Smooth muscle cell (in vitro differentiated cells): ENCODE results near the gene USH2A. TPM values are rescaled to one million over a fixed set of nuclear protein-coding genes. Genes with fewer than 3 reads are reported as not detected.

Experiments used
- DNase-seq: peaks from one replicate; lab custom pipeline; 2025; ENCODE audit not compliant: unreplicated experiment; lab: John Stamatoyannopoulos, UW
- H2AFZ ChIP-seq: fragments of 200-600 bp; sonication (generic); 2 replicates; pipeline ENCODE4 v1.6.0; 2016; ENCODE audit warnings: antibody characterized with exemption, low read depth, mild to moderate bottlenecking
- H3F3A ChIP-seq: fragments of 200-600 bp; sonication (generic); 2 replicates; pipeline ENCODE4 v1.6.0; 2017; ENCODE audit warnings: antibody characterized with exemption, low read depth
- H3K27ac ChIP-seq: fragments of 200-600 bp; sonication (generic); 2 replicates; pipeline ENCODE4 v1.5.1; 2016; ENCODE audit warnings: low read depth, mild to moderate bottlenecking
- H3K27me3 ChIP-seq: fragments of 200-600 bp; sonication (generic); 2 replicates; pipeline ENCODE4 v1.6.1; 2016; ENCODE audit warnings: low read depth, mild to moderate bottlenecking
- H3K36me3 ChIP-seq: fragments of 200-600 bp; sonication (generic); 2 replicates; pipeline ENCODE4 v1.5.1; 2016; ENCODE audit warnings: low read depth
- H3K4me1 ChIP-seq: fragments of 200-600 bp; sonication (generic); 2 replicates; pipeline ENCODE4 v1.5.1; 2016; ENCODE audit warnings: low read depth
- H3K4me2 ChIP-seq: fragments of 200-600 bp; sonication (generic); 2 replicates; pipeline ENCODE4 v1.6.0; 2016; ENCODE audit warnings: mild to moderate bottlenecking
- H3K4me3 ChIP-seq: fragments of 200-600 bp; sonication (generic); 2 replicates; pipeline ENCODE4 v1.5.1; 2016; ENCODE audit warnings: mild to moderate bottlenecking
- H3K79me2 ChIP-seq: fragments of 200-600 bp; sonication (generic); 2 replicates; pipeline ENCODE4 v1.6.0; 2016; ENCODE audit warnings: low read depth, mild to moderate bottlenecking
- H3K9ac ChIP-seq: fragments of 200-600 bp; sonication (generic); 2 replicates; pipeline ENCODE4 v1.6.0; 2016; ENCODE audit warnings: low read depth
- H3K9me3 ChIP-seq: fragments of 200-600 bp; sonication (generic); replicated peaks from 2 replicates; pipeline ENCODE4 v1.5.1; 2016; ENCODE audit warnings: low read depth
- H4K20me1 ChIP-seq: fragments of 200-600 bp; sonication (generic); 2 replicates; pipeline ENCODE4 v1.6.0; 2016; ENCODE audit warnings: low read depth
- CTCF ChIP-seq: fragments of 200-600 bp; sonication (generic); IDR thresholded peaks from 2 replicates; pipeline ENCODE4 v1.5.1; 2017; ENCODE audit warnings: borderline replicate concordance, mild to moderate bottlenecking, antibody characterized with exemption; ENCODE audit not compliant: insufficient read depth, poor library complexity, severe bottlenecking
- WGBS: methylation state at CpG from one replicate; pipeline ENCODE4 v1.1.7; 2016; ENCODE audit warnings: low lambda C conversion rate; 5-methylcytosine and 5-hydroxymethylcytosine counted together
- polyA plus RNA-seq: library from polyadenylated mRNA; unstranded; fragments of >200 nt; fragmentation: Nextera tagmentation; extraction: Ambion mirVana; gene quantifications from 2 replicates; pipeline ENCODE4 v1.2.1, GENCODE V29; 2016
- total RNA-seq: library from RNA; depleted of rRNA; stranded (reverse); fragments of >200 nt; gene quantifications from 2 replicates; pipeline ENCODE4 v1.2.3, GENCODE V29; 2014

The USH2A gene
- total and polyA plus RNA-seq, 2 experiments from 2014 or later: under 0.01 TPM; not detected in 1

- Histone ChIP-seq H3K79me2 (no peaks in the 10 kb centered on the region), H3K4me3 (no peak overlapping the region), H3K4me2 (no peak overlapping the region), H3F3A (no peaks in the 10 kb centered on the region), H3K27ac (no peak overlapping the region), H3K36me3 (peaks cover 7% of the 10 kb centered on the region), H3K4me1 (peaks cover 14% of the 10 kb centered on the region), H3K9me3 (no peaks in the 10 kb centered on the region), H3K9ac (no peak overlapping the region), H3K27me3 (no peaks in the 10 kb centered on the region), H4K20me1 (no peaks in the 10 kb centered on the region), H2AFZ (no peak overlapping the region)
- whole genome bisulfite sequencing: 78% methylated on average over 3 of the region's 3 CpGs
- no peak for DNase-seq
- TF ChIP-seq CTCF: no peak
Observed at GRCh38 chr1:215606036-215606435, 817.2 kb downstream of the USH2A start.

DNA sequence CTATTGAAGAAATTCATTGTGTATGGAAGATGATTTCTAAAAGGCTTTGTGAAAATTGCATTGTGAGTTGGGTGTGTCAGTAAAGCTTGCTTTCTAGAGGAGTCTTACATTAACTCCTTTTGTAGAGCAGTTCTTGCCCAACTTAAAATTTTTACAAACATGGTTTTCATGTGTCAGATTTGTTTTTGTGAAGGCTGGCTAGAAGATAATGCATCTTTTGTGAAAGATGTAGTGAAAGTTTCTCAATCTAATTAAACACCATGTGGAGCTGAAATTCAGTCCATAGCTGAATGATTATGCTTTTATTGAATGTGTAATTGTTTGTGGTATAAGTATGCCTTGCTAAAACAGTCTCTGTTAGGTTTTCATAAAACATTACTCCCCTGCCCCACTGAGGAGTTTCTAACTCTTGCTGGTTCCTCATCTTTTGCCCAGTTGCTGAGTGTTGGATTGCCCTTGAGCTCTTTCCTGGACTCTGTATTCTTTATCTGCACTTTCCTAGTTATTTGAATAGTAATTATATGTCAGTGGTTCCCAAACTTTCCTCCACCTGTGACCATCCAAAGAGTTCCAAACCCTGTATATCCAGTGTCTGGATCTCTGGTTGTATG, 818.1 kb downstream of the USH2A start:
- Histone ChIP-seq H3K4me1 (peaks cover 19% of the 10 kb centered on the region), H3K9me3 (no peaks in the 10 kb centered on the region), H3K4me2 (no peak overlapping the region), H3K4me3 (no peak overlapping the region), H3K27me3 (no peaks in the 10 kb centered on the region), H3K79me2 (no peaks in the 10 kb centered on the region), H3K9ac (no peak overlapping the region), H3F3A (no peaks in the 10 kb centered on the region), H3K27ac (no peak overlapping the region), H2AFZ (no peak overlapping the region), H4K20me1 (no peaks in the 10 kb centered on the region), H3K36me3 (peaks cover 7% of the 10 kb centered on the region)
- no peak for TF ChIP-seq CTCF
- no peak for DNase-seq

- no peak overlapping the region for H2AFZ ChIP-seq
- peaks cover 1% of the 10 kb centered on the region for H3K36me3 ChIP-seq
- no peaks in the 10 kb centered on the region for H4K20me1 ChIP-seq
- H3K4me3 ChIP-seq: no peak overlapping the region
- H3K27ac ChIP-seq: peak overlapping the region; percentile 59
- H3K79me2 ChIP-seq: no peaks in the 10 kb centered on the region
- H3K9me3 ChIP-seq: no peaks in the 10 kb centered on the region
- peak overlapping the region; percentile 49 for H3K4me2 ChIP-seq
- DNase-seq: no peak
- peaks cover 32% of the 10 kb centered on the region for H3K4me1 ChIP-seq
- no peak for TF ChIP-seq CTCF
- H3K27me3 ChIP-seq: no peaks in the 10 kb centered on the region
- H3F3A ChIP-seq: no peaks in the 10 kb centered on the region
- peak overlapping the region; percentile 7 for H3K9ac ChIP-seq
Observed at GRCh38 chr1:215603319-215603718, 819.9 kb downstream of the USH2A start.

DNA sequence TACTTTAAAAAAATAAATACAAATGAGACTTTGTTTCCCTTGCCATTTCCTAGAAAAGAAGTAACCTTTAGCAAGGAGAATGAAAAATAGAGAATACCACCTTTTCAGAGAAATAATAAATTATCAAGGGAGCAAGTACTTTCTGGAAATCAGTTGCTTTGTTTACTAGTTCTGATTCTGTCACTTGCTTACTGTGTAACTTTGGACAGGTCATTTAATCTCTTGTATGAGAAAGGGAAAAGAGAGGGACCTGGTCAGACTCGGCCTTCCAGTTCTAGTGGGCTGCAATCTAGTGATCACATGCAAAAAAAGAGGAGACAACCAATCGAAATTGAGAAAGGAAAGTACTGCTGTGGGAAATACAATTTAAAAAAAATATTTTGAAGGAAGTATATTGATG, 822.0 kb downstream of the USH2A start:
- no peak for TF ChIP-seq CTCF
- no peak overlapping the region for H3K9ac ChIP-seq
- H3K36me3 ChIP-seq: no peaks in the 10 kb centered on the region
- no peaks in the 10 kb centered on the region for H3F3A ChIP-seq
- no peak overlapping the region for H3K4me3 ChIP-seq
- H3K4me1 ChIP-seq: peaks cover 32% of the 10 kb centered on the region
- H3K4me2 ChIP-seq: no peak overlapping the region
- WGBS: 89% methylated on average over 2 of the region's 2 CpGs
- H2AFZ ChIP-seq: no peak overlapping the region
- H4K20me1 ChIP-seq: no peaks in the 10 kb centered on the region
- no peak for DNase-seq
- H3K9me3 ChIP-seq: no peaks in the 10 kb centered on the region
- no peaks in the 10 kb centered on the region for H3K79me2 ChIP-seq
- no peak overlapping the region for H3K27ac ChIP-seq
- H3K27me3 ChIP-seq: no peaks in the 10 kb centered on the region
